ENCODE data around the gene C9orf57.
"Not testable (repeated sequence)": the region's sequence is repeated elsewhere in the genome, so short reads cannot be mapped to it uniquely, and the experiment has no call there.

C9orf57 gene, protein sequence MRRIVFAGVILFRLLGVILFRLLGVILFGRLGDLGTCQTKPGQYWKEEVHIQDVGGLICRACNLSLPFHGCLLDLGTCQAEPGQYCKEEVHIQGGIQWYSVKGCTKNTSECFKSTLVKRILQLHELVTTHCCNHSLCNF

DNA sequence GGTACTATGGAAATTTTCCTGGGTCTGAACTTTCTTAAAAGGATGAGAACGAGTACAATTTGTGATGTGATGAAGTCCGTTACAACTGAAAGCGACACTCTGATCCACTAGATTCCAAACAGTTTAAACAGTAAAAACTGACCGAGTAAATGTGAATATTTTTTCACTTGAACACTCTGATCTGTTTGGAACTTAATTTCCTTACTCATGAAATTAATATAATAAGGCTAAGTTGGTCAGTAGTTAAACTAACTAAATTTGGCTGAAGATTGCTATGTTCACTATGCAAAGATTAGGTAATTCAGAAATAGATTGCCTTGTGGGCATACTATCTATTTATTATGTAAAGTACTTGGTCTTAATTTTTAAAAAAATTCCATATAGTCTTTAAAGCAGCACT lies at the start of gene C9orf57:
Gene C9orf57 (minus strand): TSS at position 101 of the 400 bp plus-strand sequence. CDS start 1,282 bp downstream, outside the sequence.
- DNase-seq (ENCODE audit: low read depth) = no peak

GRCh38 chr9:72102520-72102919 lies 42.1 kb upstream of the C9orf57 start:
- no peak for DNase-seq (ENCODE audit: low read depth)

DNA sequence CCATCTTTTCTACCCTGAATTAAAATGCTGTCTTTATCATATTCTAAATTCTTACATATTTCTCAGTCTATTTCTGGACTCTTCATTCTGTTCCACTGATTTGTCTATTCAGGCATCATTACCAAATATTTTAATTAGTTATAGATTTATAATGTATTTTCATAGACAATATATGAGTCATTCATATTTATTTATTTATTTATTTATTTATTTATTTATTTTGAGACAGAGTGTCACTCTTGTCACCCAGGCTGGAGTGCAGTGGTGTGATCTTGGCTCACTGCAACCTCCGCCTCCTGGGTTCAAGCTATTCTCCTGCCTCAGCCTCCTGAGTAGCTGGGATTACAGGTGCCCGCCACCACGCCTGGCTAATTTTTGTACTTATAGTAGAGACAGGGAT lies 35.1 kb upstream of the C9orf57 start:
- not testable (repeated sequence) for DNase-seq (ENCODE audit: low read depth)

DNA sequence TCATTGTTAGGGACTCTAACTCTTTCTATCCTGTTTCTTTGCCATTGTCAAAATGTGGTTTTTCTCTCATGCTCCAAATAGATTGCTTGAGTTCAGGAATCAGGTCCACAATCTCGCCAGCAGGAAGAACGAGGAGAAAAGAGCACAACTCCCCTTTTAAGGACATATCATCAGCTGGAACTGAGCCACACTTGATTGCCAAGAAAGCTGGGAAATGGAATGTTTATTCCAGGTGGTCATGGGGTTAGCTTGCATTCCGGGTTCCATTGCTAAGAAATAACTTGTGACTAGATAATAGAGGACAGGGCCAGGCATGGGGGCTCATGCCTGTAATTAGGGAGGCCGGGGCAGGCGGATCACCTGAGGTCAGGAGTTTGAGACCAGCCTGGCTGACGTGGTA lies 32.4 kb upstream of the C9orf57 start:
- no peak for DNase-seq (ENCODE audit: low read depth)

DNA sequence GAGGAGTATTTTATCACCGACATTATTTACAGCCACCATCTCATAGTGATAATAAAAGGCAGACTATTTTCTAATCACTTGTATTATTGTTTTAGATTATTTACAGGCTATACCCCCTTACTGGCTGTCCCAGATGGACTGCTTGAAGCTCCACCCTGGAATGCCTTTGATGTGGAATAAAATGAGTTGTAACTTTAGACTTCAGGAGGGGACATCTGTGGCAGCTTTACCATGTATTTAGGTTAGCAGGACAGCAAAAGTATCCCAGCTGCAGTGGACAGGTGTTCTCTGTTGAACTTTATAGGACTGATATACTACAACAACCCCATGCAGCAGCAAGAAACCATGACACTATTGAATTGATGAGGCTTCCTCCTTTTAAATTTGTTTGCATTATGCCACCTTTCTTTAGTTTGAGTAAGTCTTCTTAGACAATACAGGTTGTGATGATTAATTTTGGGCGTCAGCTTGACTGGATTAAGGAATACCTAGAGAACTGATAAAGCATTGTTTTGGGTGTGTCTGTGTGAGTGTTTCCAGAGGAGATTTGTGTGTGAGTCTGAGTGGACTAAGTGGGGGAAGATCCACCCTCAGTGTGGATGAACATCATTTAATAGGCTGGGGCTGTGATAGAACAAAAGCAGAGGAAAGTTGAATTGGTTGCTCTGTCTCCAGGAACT lies 29.2 kb upstream of the C9orf57 start:
- DNase-seq (ENCODE audit: low read depth) = no peak

- DNase-seq (ENCODE audit: low read depth) = no peak
These were observed 22.1 kb upstream of the C9orf57 start for GRCh38 chr9:72082536-72082935.

DNA sequence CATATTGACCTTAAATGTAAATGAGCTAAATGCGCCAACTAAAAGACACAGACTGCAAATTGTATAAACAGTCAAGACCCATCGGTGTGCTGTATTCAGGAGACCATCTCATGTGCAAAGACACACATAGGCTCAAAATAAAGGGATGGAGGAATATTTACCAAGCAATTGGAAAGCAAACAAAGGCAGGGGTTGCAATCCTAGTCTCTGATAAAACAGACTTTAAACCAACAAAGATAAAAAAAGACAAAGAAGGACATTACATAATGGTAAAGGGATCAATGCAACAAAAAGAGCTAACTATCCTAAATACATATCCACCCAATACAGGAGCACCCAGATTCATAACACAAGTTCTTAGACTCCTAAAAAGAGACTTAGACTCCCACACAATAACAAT lies 14.3 kb upstream of the C9orf57 start:
- DNase-seq (ENCODE audit: low read depth) = not testable (repeated sequence)

GRCh38 chr9:72065076-72065475 lies 4.7 kb upstream of the C9orf57 start:
- DNase-seq (ENCODE audit: low read depth) = no peak

DNA sequence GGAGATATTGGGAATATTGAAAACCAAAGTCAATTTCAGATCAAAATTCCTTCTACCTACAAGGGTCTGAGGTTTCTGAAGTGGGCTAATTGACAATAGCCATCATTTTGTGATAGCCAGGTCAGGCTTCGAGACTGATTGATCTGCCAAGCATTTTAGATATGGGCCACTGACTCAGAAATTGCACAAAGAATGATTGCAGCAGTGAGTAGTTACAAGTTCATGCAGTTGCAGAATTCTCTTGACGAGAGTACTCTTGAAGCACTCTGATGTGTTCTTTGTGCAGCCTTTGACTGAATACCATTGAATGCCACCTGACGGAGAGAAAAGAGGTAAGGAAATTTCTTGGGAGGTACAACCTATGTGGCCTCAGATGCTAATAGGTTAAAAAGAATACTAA lies 8.3 kb downstream of the C9orf57 start:
- no peak for DNase-seq (ENCODE audit: low read depth)

GRCh38 chr9:72048850-72049249 lies 11.6 kb downstream of the C9orf57 start:
- no peak for DNase-seq (ENCODE audit: low read depth)

DNA sequence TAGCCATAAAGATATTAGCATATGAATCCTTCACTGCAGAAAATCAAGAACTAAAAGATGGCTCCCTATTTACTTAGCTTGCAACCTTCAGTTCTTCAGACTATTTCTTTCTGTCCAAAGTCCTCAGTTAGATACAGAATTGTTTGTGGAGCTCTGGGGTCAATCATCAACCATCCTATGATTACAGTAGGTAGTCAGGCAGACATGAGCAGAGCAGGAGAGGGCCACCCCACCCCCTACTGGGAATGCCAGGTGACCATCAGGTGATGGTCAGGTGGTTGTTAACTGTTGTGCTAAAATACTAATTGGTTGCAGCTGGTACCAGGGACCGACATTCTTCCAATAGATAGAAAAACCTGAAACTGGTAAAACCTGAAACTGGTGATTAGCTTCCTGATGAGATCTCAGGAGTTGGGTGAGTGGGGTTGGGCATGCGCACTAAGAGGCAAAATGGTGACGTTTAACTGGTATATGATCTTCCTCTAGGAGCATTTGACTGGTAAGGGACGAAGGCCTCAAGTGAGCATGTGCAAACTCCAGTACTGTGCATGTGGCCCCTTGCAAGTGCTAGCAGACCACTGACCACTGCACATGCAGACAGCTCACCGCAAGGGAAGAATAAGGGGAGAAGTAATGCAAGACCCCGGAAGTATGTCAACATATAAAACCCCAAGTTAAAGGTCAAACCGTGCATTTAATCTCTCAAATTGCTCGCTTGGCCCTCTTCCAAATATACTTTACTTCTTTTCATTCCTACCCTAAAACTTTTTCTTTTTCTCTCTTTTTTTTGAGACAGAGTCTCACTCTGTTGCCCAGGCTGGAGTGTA lies 13.6 kb downstream of the C9orf57 start:
- DNase-seq (ENCODE audit: low read depth) = no peak

DNA sequence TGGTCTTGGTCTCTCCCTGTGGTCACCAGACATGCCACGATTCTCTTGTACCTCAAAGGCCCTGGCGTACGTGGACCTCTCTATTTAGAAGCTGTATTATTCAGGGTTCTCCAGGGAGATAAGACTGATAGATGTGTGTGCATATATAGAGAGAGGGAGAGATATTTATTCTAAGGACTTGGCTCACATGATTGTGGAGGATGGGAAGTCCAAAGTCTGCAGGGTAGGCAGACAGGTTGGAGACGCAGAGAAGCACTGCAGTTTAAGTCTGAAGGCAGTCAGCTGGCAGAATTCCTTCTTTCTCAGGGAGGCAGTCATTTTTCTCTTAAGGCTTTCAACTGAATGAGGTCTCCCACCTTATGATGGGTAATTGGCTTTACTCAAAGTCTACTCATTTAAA lies 16.3 kb downstream of the C9orf57 start:
- DNase-seq (ENCODE audit: low read depth) = no peak

- DNase-seq (ENCODE audit: low read depth) = no peak
These were observed 16.8 kb downstream of the C9orf57 start for GRCh38 chr9:72043576-72043975.

DNA sequence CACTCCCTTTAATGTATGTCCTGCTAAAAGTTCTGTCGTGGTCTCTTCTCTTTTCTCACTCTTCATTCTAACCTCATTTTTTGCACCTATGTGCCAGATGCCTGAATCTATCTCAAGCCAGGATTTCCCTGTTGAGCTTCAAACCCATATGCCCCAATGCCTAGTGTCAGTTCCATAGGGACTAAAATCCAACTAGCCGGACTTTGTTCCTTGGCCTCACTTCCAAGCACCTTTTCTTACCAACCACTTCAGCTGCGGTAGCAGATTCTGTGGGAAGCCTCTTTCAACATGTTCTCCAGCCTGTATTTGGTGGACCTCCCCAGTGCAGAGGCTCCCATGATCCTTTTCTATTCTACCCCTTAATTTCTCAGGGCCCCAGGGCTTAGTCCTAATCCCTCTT lies 17.5 kb downstream of the C9orf57 start:
- no peak for DNase-seq (ENCODE audit: low read depth)

DNA sequence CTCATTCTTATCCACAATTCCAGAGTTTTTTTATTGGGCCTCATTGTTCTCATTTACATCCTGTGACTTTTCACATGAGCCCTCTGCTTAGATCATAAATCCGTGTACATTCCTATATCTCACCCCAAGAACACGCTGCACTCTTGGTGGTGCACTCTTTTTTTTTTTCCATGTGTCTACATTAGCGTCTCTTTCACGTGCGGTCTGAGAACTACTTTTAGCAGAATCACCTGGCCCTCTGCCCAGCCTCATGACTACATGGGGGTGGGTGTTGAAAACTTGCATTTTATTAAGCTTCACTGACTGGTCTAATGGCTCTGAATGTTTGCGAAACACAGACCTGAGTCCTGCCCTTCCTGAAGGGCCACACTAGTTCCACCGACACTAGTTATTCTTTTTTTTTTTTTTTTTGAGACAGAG lies 18.6 kb downstream of the C9orf57 start:
- DNase-seq (ENCODE audit: low read depth) = peak; percentile 73

DNA sequence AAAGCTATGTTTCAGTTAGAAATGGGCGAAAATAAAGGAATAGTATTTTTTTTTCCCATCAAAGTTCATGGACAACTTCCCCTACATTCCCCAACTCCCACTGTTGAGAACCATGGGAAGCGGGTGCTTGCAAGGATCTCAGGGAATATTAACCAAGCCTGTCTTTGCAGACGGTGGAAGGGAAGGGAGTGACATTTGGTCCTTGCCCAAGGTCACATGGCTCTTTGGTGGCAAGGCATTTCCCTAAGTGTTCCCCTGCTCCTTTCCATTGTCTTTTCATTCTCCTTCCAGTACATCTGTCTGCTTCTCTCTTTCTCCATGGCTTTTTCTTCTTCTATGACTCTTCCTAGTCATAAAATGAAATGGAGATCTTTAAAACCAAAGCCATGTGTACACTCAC lies 19.0 kb downstream of the C9orf57 start:
- no peak for DNase-seq (ENCODE audit: low read depth)

- DNase-seq (ENCODE audit: low read depth) = no peak
These were observed 20.9 kb downstream of the C9orf57 start for GRCh38 chr9:72039532-72039931.

- DNase-seq (ENCODE audit: low read depth) = peak; percentile 74
These were observed 21.5 kb downstream of the C9orf57 start for GRCh38 chr9:72038890-72039410.

- DNase-seq (ENCODE audit: low read depth) = no peak
These were observed 22.0 kb downstream of the C9orf57 start for GRCh38 chr9:72038408-72038807.

DNA sequence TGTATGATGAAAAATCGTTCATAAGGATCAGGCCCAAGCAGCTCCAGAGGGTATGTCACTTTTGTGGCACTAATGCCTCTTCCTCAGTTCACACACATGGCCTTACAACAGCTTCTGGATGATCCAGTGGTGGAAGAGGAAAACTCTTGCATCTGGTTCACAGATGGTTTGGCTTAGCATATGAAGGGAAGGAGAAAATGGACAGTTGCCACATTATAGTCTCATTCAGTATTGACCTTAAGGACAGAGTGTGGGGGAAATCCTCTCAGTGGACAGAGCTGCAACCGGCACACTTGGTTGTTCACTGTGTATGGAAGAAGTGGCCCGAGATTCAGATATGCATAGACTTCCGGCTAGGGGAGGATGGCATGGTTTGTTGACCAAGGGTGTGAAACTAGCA lies 22.8 kb downstream of the C9orf57 start:
- no peak for DNase-seq (ENCODE audit: low read depth)

- no peak for DNase-seq (ENCODE audit: low read depth)
These were observed 29.6 kb downstream of the C9orf57 start for GRCh38 chr9:72030767-72031166.

GRCh38 chr9:72029986-72030385 lies 30.4 kb downstream of the C9orf57 start:
- DNase-seq (ENCODE audit: low read depth) = no peak

DNA sequence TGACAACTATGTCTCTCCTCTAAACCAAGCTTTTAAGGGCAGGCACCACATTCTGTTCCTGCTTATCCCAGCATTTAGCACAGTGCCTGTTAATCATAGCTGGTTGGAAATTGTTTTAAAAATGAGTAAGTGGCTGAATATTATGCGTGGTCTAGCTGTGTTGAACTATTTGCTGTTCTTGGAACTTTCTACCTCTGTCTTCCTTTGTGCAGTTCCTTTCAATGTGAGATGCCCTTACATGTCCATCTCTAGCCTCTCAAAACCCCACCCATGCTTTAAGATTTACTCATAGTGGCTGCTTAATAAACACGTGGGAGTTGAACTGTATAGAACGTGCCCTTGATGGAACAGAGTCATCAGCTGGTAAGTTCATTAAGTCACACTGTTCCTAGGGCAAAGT lies 34.5 kb downstream of the C9orf57 start:
- no peak for DNase-seq (ENCODE audit: low read depth)
